Upper lobe of left lung (tissue), 4 donors: ENCODE results near the gene ZC3H18.

Experiments
- CTCF ChIP-seq, 6 experiments: fragments of 450-650 bp in 4 of 6; fragments of 200-600 bp in 2 of 6; sonication (generic) in 2 of 6; IDR thresholded peaks; one replicate each; pipeline ENCODE4 v1.5.1; 2016 to 2019; ENCODE audit warnings: antibody characterized with exemption in 6 of 6
- POLR2A ChIP-seq, 4 donors: fragments of 450-650 bp; IDR thresholded peaks; one replicate each; pipeline ENCODE4 v1.5.1; 2016 to 2017; ENCODE audit warnings: antibody characterized with exemption in 4 of 4, mild to moderate bottlenecking in 2 of 4

DNA sequence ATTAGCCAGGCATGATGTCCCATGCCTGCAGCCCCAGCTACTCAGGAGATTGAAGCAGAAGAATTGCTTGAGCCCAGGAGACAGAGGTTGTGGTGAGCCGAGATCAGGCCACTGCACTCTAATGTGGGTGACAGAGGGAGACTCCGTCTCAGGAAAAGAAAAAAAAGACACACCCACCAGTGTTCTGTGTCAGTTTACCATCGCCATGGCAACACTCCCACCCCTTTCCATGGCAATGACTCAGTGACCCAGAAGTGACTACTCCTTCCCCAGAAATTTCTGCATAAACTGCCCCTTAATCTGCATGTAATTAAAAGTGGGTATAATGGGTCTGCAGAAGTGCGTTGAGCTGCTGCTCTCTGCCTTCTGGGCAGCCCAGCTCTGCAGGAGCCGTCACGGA, 4.0 kb upstream of the ZC3H18 start:
- TF ChIP-seq POLR2A (IDR thresholded peaks at IDR 0.05) (no peak), CTCF (IDR thresholded peaks at IDR 0.05) (no peak)
